Testis (tissue), 3 donors: Measurements from ENCODE around the gene FRY. TPM values are rescaled to one million over a fixed set of nuclear protein-coding genes. Genes with fewer than 3 reads are reported as not detected.
A peak's percentile ranks its signal among the peaks of the same experiment; 100 is the strongest.

Experiments
- DNase-seq: peaks from one replicate; pipeline ENCODE4 v3.0.0-alpha.2; 2019
- H3K27ac ChIP-seq, 2 donors: fragments of 200-600 bp; sonication (generic); one replicate each; pipeline ENCODE4 v1.5.1; 2019
- H3K27me3 ChIP-seq: fragments of 200-600 bp; sonication (generic); one replicate; pipeline ENCODE4 v1.5.1; 2019
- H3K36me3 ChIP-seq: fragments of 200-600 bp; sonication (generic); one replicate; pipeline ENCODE4 v1.5.1; 2017; ENCODE audit warnings: low read depth; ENCODE audit errors: missing control alignments
- H3K4me1 ChIP-seq: fragments of 200-600 bp; sonication (generic); one replicate; pipeline ENCODE4 v1.5.1; 2019
- H3K4me3 ChIP-seq, 2 donors: fragments of 200-600 bp; sonication (generic); one replicate each; pipeline ENCODE4 v1.5.1; 2017 to 2019
- H3K9me3 ChIP-seq: fragments of 200-600 bp; sonication (generic); one replicate; pipeline ENCODE4 v1.5.1; 2017
- CTCF ChIP-seq, 3 experiments: fragments of 450-650 bp in 2 of 3; fragments of 200-600 bp in 1 of 3; sonication (generic) in 1 of 3; IDR thresholded peaks; one replicate each; pipeline ENCODE4 v1.5.1; 2016 to 2019; ENCODE audit warnings: antibody characterized with exemption in 3 of 3, mild to moderate bottlenecking in 2 of 3, moderate library complexity in 1 of 3
- POLR2A ChIP-seq: fragments of 450-650 bp; IDR thresholded peaks from one replicate; pipeline ENCODE4 v1.6.1; 2017; ENCODE audit warnings: antibody characterized with exemption, mild to moderate bottlenecking, moderate library complexity
- WGBS, 2 donors: methylation state at CpG; one replicate each; pipeline ENCODE4 v1.1.5; 2018; 5-methylcytosine and 5-hydroxymethylcytosine counted together
- intact Hi-C: fragments of 100-400 bp; cut with DNase I; formaldehyde crosslinking; loops from one replicate; pipeline ENCODE4 v1.15.1; 2023; ENCODE audit warnings: low total_unique reads
- polyA plus RNA-seq: library from polyadenylated mRNA; stranded (reverse); fragments of 350-450 nt; fragmentation: Illumina TruSeq; extraction: RNeasy Lipid Tissue Mini Kit (QIAGEN cat#74804); gene quantifications from one replicate; pipeline ENCODE4 v1.2.3, GENCODE V29; 2014; ENCODE audit warnings: low read depth, low replicate concordance; ENCODE audit not compliant: insufficient read depth
- total RNA-seq, 2 donors: library from RNA; depleted of rRNA; stranded (reverse); fragments of >200 nt; gene quantifications; one replicate each; pipeline ENCODE4 v1.2.3, GENCODE V29; 2016

FRY gene
- total and polyA plus RNA-seq, 3 donors from 2014 or later, result 24.8 to 26.6 (median 25.9) TPM

DNA sequence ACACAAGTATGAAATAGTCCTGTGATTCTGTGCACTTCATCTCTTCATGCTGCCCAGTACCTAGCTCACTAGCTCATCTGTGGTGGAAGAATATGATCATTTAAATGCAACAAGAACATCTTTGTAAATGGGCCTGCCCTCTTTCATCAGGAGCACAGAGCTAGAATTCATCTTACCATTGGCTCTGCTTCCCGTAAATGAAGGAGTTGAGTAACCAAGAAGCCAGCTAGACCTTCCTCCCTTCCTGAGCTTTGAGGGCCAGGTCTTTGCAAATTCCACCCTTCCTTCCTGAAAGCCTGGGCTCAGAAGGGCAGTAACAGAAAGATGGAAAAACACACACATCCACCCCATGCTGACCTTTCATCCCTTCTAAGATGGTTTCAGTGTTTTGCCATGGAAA lies 82.0 kb downstream of the FRY start:
- Histone ChIP-seq H3K9me3 (no peaks in the 10 kb centered on the region), H3K4me3 (no peak overlapping the region), H3K27me3 (no peaks in the 10 kb centered on the region), H3K36me3 (no peaks in the 10 kb centered on the region), H3K27ac (no peak overlapping the region), H3K4me1 (no peaks in the 10 kb centered on the region)
- WGBS, 2 donors, result 67 to 87% methylated on average over 1 of the region's 1 CpG
- no peak for TF ChIP-seq POLR2A
- TF ChIP-seq CTCF (IDR thresholded peaks at IDR 0.05), result no peak
- intact Hi-C loops, result no loop called here
- no peak for DNase-seq

GRCh38 chr13:32114284-32114950 lies 82.8 kb downstream of the FRY start:
- Histone ChIP-seq H3K4me3 (no peak overlapping the region), H3K27ac (peak overlapping the region in 1 of 2 donors; percentile 22), H3K4me1 (no peaks in the 10 kb centered on the region), H3K9me3 (no peaks in the 10 kb centered on the region), H3K36me3 (no peaks in the 10 kb centered on the region), H3K27me3 (no peaks in the 10 kb centered on the region)
- intact Hi-C loops, result no loop called here
- no peak for DNase-seq
- no peak for TF ChIP-seq CTCF (IDR thresholded peaks at IDR 0.05)
- TF ChIP-seq POLR2A, result no peak
- 81 to 86% methylated on average over 5 of the region's 5 CpGs for WGBS, 2 donors

- no peaks in the 10 kb centered on the region for H3K4me1 ChIP-seq
- intact Hi-C loops, result no loop called here
- H3K27ac ChIP-seq, result peak overlapping the region in 1 of 2 donors; percentile 22
- TF ChIP-seq POLR2A (no peak), CTCF (IDR thresholded peaks at IDR 0.05) (no peak)
- no peaks in the 10 kb centered on the region for H3K9me3 ChIP-seq
- DNase-seq, result no peak
- H3K27me3 ChIP-seq, result no peaks in the 10 kb centered on the region
- H3K36me3 ChIP-seq, result no peaks in the 10 kb centered on the region
- 56 to 66% methylated on average over 2 of the region's 2 CpGs for WGBS, 2 donors
- no peak overlapping the region for H3K4me3 ChIP-seq
Observed at GRCh38 chr13:32115066-32115465, 83.5 kb downstream of the FRY start.

- TF ChIP-seq POLR2A (no peak), CTCF (IDR thresholded peaks at IDR 0.05) (no peak)
- intact Hi-C loops, result no loop called here
- Histone ChIP-seq H3K27ac (no peak overlapping the region), H3K4me3 (no peak overlapping the region), H3K36me3 (no peaks in the 10 kb centered on the region), H3K27me3 (no peaks in the 10 kb centered on the region), H3K4me1 (no peaks in the 10 kb centered on the region), H3K9me3 (no peaks in the 10 kb centered on the region)
- WGBS, 2 donors, result 81 to 85% methylated on average over 5 of the region's 5 CpGs
- DNase-seq, result no peak
Observed at GRCh38 chr13:32116210-32116609, 84.6 kb downstream of the FRY start.

GRCh38 chr13:32117001-32117400 lies 85.4 kb downstream of the FRY start:
- intact Hi-C loops, result no loop called here
- DNase-seq, result no peak
- H3K4me1 ChIP-seq, result no peaks in the 10 kb centered on the region
- H3K9me3 ChIP-seq, result no peaks in the 10 kb centered on the region
- no peaks in the 10 kb centered on the region for H3K27me3 ChIP-seq
- no peak overlapping the region for H3K27ac ChIP-seq
- no peak for TF ChIP-seq POLR2A
- TF ChIP-seq CTCF (IDR thresholded peaks at IDR 0.05), result no peak
- H3K4me3 ChIP-seq, result no peak overlapping the region
- no peaks in the 10 kb centered on the region for H3K36me3 ChIP-seq
- whole genome bisulfite sequencing, 2 donors, result 81% methylated on average over 3 of the region's 3 CpGs
